Activated CD8-positive, alpha-beta memory T cell treated with anti-CD3 and anti-CD28 coated beads, Interleukin-2, amount 50 U/mL, for 1 hour (primary cell): ENCODE measurements around the gene CDKAL1.

Experiments used
- DNase-seq: peaks from one replicate; pipeline ENCODE4 v3.0.0-alpha.2; 2020; ENCODE audit errors: extremely low read depth

The CDKAL1 gene

DNA sequence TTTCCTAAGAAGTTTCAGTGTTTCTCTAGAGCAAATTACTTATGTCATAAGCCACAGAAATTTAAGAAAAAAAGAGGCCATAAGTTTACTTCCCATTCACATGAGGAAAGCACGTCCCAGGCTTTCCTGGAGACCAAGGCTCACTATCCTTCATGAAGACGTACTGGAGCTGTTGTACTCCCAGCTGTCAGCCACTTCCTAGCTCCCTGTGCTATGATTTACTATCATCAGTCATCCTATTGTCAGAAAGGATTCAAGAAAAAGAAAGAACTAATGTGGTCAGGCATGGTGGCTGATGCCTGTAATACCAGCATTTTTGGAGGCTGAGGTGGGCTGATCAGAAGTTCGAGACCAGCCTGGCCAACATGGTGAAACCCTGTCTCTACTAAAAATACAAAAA is 721.9 kb downstream of the CDKAL1 start:
- DNase-seq: no peak

GRCh38 chr6:21257125-21257524 is 722.9 kb downstream of the CDKAL1 start:
- DNase-seq: no peak

GRCh38 chr6:21258665-21259064 is 724.4 kb downstream of the CDKAL1 start:
- DNase-seq: no peak

GRCh38 chr6:21259660-21260059 is 725.4 kb downstream of the CDKAL1 start:
- no peak for DNase-seq

- no peak for DNase-seq
Observed at GRCh38 chr6:21262504-21262903, 728.2 kb downstream of the CDKAL1 start.

GRCh38 chr6:21263531-21264287 is 729.5 kb downstream of the CDKAL1 start:
- DNase-seq: no peak

DNA sequence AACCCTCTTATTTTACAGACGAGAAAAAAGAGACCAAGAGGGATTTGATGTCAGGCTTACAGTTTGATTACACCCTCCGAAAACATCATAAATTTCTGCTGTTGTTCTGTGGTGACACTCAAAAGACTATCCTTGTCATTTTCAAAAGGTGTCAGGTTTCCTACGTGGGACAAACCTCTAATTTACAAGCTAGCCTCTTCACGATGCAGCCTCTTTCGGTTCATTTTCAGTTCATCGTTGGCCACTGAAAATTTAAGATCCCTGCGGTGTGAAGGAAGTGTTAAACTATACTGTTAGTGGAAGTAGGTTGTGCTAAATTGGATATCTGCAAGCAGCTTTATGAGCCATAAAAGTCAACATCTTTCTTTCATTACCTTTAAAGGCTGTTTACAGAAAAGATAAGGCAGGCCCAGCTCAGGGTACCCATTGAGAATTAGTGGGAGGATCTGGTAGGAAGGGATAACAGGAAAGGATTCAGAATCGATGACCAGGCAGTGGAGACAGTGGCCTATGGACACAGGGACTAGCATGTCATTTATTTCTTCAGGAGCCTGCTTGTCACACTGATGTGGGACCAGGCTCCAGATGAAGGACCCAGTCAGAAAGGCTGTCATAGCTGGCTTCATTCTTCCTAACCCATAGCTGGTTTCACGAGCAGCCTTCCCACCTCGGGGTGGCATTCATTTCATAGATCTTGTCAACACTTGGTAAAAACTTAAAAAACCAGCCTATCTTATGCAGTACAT is 730.2 kb downstream of the CDKAL1 start:
- no peak for DNase-seq

- no peak for DNase-seq
Observed at GRCh38 chr6:21265034-21265729, 730.9 kb downstream of the CDKAL1 start.

GRCh38 chr6:21265730-21266044 is 731.4 kb downstream of the CDKAL1 start:
- no peak for DNase-seq

DNA sequence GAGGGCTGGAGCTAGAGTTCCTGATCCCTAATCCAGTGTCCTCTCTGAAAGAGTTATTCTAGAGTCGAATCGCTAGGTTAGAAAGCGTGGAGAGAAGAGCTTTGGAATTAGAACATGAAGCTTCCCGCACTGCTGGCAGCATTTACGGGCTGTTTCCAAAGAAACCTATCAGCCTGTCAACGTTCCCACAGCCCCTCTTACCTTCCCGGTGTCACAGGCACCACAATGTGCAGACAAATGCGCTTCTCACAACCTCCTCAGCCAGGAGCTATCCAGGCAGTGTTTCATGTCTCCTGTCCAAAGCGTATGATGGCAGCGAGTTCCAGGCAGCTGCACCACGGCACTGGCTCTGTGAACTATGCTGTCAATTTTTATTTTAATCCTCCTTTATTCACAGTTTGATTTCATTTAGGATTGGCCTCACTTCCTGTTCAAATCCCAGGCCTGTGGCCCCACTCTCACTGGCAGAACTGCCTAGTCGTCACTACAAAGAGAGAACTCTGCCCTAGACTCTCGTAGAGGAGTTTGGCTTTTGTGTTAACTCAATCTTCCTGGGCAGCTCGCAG is 736.5 kb downstream of the CDKAL1 start:
- no peak for DNase-seq

DNA sequence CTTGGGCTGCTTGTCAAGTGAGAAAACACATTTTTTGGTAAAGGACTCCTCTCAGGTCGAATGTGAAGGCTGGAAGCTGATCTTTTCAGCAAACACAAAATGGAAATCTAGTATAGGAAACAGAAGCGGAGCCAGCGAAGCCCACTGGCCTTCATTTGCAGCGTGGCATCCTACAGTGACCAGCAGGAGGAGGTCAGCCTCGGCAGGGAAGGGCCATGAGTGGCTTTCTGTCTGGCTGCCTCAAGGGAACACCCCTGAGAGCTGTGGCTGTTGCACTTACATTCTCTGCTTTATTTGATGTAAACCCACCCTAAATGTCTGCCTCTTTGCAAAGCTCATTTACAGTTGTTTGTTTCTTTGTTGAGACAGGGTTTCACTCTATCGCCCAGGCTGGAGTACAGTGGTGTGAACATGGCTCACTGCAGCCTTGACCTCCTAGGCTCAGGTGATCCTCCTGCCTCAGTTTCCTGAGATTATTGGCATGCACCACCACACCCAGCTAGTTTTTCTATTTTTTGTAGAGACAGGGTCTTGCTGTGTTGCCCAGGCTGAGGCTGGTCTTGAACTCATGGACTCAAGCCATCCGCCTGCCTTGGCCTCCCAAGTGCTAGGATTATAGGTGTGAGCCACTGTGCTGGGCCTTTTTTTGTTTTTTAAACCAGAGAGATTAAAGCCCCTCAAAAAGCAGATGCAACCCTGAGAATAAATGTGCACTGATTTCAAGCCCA is 737.3 kb downstream of the CDKAL1 start:
- DNase-seq: no peak

GRCh38 chr6:21273451-21273850 is 739.2 kb downstream of the CDKAL1 start:
- DNase-seq: no peak

GRCh38 chr6:21274851-21275250 is 740.6 kb downstream of the CDKAL1 start:
- DNase-seq: no peak

- no peak for DNase-seq
Observed at GRCh38 chr6:21277601-21278374, 743.5 kb downstream of the CDKAL1 start.

- DNase-seq: no peak
Observed at GRCh38 chr6:21278375-21278745, 744.1 kb downstream of the CDKAL1 start.

GRCh38 chr6:21279619-21280018 is 745.4 kb downstream of the CDKAL1 start:
- DNase-seq: no peak

GRCh38 chr6:21281366-21281765 is 747.1 kb downstream of the CDKAL1 start:
- no peak for DNase-seq
